RKO (cell line): ENCODE data around the gene ZC3H18.

Experiments
- DNase-seq: peaks from one replicate; pipeline ENCODE4 v3.0.0-alpha.2; 2016; ENCODE audit warnings: low spot score

The ZC3H18 gene

GRCh38 chr16:88640498-88641247, 70.5 kb downstream of the ZC3H18 start:
- DNase-seq = no peak

GRCh38 chr16:88642881-88643643, 72.9 kb downstream of the ZC3H18 start:
- no peak for DNase-seq

- no peak for DNase-seq
Measured at GRCh38 chr16:88643644-88643932, 73.4 kb downstream of the ZC3H18 start.

DNA sequence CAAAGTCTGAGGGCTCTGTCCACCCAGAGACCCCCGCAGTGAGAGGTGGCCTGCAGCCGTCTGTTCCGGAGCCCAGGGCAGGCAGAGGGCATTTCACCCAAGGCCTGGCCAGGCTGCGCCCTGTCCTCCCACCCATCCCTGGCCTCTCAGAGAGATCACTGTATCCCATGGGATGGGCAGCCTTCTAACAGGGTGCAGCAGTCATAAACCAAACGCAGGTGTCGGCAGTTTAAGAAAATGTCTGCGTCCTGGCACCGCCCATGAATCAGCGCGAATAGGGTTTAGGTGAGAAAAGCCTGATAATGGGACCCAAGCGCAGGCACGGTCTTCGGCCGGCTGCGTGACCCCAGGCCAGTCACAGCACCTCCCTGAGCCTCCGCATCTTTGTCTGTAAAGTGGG, 75.3 kb downstream of the ZC3H18 start:
- DNase-seq = no peak

DNA sequence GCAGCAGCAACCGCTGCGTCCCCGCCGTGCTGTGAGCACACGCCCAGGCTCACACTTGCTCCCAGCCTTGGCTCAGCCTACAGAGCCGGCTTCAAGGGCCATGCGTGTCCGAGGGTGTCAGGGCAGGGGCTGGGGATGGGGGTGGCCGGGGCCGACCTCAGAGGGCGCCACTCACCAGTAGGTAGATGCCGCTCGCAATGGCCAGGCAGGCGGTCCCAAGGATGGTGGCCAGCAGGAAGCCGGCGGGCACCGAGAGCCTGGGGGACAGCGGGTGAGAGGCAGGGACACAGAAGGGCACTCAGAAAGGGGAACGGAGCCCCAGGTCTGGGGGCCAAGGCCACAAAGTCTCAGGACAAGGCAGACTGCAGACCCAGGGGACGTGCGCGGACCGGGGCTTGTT, 75.7 kb downstream of the ZC3H18 start:
- DNase-seq = no peak

- no peak for DNase-seq
Measured at GRCh38 chr16:88646345-88647034, 76.3 kb downstream of the ZC3H18 start.

GRCh38 chr16:88647178-88648070, 77.2 kb downstream of the ZC3H18 start:
- no peak for DNase-seq

DNA sequence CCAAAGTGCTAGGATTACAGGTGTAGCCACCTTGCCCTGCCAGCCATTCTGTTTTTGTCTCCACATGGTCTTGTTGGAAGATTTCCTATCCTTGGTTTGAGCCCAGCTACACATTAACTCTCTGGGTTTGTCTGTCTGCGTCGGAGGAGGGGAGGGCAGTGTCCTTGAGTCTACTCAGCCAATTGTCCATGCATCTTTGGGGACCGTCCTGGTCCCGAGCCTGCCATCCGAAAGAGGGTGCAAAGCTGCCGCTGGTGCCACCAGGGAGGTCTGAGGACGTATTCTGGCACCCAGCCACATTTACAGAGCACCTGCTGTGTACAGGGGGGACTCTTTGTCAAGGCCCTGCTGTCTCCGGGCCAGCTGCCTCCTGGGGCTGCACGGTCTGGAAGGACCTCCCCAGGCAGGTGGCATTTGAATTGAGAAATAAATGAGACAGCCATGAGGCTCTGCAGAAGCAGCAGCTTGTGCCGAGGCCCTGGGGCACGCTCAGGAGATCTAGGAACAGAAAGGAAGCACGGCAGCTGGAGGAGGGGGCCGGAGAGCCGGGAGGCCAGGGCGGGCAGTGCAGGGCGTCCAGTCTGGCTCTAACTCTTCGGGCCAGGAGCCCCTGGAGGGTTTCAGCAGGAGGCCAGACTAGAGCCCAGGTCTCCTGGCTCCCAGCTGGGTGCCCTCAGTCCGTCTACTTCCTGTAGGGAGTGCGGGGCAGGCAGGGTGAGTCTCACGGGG, 79.2 kb downstream of the ZC3H18 start:
- no peak for DNase-seq

- DNase-seq = peak; percentile 37
Measured at GRCh38 chr16:88649924-88650748, 79.9 kb downstream of the ZC3H18 start.

DNA sequence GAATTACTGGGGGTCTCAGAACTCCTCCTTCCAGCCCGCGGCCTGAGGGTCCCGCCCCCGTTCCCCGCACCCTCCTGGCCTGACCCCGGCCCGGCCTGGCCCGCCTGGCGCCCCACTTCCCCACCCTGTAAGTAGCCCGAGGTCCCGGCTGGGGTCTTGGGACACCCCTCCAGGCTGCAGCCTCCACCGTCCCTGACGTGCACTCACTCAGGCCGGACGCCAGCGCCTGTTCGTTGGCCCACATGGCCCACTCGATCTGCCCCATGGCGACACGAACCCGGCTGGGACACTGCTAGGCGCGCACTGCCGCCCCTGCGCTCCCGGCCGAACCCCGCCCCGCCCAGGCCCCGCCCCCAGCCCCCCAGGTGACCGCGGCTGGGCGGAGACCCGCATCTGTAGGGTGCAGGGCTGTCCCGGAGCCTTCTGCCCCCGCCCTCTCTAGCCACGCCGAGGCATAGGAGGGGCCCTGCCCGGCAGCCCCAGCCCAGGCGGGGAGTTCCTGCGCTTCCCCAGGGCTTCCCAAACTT, 80.6 kb downstream of the ZC3H18 start, which contains the start of gene CYBA:
Gene CYBA (minus strand): TSS at position 305 of the 527 bp plus-strand sequence. CDS start 40 bp downstream, at position 265.
- DNase-seq = peak; percentile 78

DNA sequence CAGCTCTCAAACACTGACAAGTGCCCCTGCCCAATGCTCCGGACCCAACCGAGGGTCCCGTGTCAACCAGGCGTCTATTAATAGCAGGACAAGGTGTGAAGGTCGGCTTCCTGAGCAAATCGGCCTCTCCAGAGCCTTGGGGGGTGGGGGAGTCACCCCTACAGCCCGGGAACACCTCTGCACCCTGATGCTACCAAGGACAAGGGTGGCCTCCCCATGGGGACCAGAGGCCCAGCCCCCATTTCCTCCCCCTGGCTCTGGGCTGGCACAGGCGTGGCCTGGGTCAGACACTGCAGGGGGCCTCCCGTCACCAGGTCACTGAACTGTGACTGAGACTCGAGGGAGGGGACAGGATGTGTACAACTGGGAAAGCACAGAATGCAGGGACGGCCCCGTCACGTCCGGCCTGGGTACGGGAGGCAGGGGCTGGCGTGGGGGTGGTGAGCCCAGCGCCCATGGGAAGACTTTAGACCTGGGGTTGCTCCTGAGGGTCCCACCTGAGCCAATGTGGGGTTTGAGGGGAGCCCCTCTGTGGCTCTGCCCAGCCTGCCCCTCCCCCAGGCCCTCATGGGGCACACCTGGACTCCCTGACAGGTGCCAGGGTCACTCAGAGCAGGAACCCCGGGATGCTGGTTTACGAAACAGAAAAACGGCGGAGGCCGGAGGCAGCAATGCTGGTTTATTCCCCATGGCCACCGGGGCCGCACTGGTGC, 81.2 kb downstream of the ZC3H18 start:
- DNase-seq = no peak

- DNase-seq = no peak
Measured at GRCh38 chr16:88651989-88652761, 82.0 kb downstream of the ZC3H18 start.

GRCh38 chr16:88652762-88653063, 82.5 kb downstream of the ZC3H18 start:
- DNase-seq = no peak

GRCh38 chr16:88653101-88653500, 82.9 kb downstream of the ZC3H18 start:
- DNase-seq = no peak

DNA sequence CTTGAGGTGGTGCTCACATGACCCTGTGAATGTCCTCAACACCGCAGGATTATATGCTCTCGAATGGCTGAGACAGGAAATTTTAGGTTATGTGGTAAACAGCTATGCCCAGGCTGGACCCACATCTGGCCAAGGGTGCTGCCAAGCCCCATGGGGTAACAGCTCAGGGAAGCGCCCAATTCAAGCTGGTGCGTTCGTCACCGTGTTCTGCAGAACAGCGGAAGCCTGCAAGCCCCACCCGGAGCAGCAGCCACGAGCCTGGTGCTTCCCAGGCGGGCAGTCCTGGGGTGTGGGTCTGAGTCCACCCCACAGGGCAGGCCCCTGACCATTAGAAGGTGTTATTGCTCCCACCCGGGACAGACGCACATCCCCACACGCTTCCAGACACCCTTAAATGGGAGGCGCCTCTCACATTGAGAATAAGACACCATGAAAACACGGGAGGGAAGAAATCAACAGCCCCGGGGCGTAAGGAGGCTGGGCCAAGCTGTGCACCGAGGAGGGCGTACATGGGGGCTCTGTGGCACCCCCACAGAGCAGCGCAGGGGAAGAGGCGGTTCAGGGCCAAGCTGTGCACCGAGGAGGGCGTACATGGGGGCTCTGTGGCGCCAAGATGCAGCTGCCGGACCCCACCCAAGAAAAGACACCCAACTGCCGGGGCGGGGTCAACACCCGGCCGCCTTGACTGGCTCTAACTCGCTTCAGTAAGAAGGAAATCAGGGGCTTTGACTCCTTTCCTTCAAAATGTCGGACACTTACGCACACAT, 83.6 kb downstream of the ZC3H18 start:
- DNase-seq = no peak

GRCh38 chr16:88654363-88655052, 84.3 kb downstream of the ZC3H18 start:
- no peak for DNase-seq

- DNase-seq = no peak
Measured at GRCh38 chr16:88655053-88655732, 85.0 kb downstream of the ZC3H18 start.
